22Rv1 (cell line): ENCODE measurements around the gene DNASE1L1.

Source experiments
- ZFX ChIP-seq: fragments of 450-650 bp; IDR thresholded peaks from 2 replicates; pipeline ENCODE4 v1.6.1; 2017; ENCODE audit warnings: antibody characterized with exemption, borderline replicate concordance
- TF ChIP-seq, protein P1 (sequence below): fragments of 450-650 bp; IDR thresholded peaks from 2 replicates; pipeline ENCODE4 v1.5.1; 2017; ENCODE audit warnings: mild to moderate bottlenecking

DNA sequence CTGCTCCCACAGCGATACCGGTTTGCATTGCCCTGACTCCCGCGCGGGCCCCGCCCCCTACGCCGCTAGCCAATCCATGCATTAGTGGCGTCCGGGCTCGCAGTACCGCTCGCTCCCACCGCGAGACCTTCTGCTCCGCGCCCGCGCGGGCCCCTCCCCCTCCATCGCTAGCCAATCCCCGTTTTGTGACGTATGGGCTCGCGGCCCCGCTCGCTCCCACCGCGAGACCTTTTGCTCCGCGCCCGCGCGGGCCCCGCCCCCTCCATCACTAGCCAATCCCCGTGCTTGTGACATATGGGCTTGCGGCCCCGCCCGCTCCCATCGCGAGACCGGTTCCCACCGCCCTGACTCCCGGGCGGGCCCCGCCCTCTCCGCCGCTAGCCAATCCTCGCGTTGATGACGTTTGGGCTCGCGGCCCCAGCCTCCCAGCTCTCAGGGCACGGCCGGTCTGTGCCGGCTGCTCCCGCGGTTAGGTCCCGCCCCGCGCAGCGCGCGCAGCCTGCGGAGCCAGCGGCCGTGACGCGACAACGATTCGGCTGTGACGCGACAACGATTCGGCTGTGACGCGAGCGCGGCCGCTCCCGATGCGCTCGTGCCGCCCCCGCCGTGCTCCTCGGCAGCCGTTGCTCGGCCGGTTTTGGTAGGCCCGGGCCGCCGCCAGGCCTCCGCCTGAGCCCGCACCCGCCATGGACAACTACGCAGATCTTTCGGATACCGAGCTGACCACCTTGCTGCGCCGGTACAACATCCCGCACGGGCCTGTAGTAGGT lies 30.1 kb downstream of the DNASE1L1 start, which contains the start of gene EMD:
- TF ChIP-seq, protein P1, sequence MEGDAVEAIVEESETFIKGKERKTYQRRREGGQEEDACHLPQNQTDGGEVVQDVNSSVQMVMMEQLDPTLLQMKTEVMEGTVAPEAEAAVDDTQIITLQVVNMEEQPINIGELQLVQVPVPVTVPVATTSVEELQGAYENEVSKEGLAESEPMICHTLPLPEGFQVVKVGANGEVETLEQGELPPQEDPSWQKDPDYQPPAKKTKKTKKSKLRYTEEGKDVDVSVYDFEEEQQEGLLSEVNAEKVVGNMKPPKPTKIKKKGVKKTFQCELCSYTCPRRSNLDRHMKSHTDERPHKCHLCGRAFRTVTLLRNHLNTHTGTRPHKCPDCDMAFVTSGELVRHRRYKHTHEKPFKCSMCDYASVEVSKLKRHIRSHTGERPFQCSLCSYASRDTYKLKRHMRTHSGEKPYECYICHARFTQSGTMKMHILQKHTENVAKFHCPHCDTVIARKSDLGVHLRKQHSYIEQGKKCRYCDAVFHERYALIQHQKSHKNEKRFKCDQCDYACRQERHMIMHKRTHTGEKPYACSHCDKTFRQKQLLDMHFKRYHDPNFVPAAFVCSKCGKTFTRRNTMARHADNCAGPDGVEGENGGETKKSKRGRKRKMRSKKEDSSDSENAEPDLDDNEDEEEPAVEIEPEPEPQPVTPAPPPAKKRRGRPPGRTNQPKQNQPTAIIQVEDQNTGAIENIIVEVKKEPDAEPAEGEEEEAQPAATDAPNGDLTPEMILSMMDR: no peak
- TF ChIP-seq ZFX: no peak
